Measurements from ENCODE around the gene KLF1. TPM values are rescaled to one million over a fixed set of nuclear protein-coding genes. Genes with fewer than 3 reads are reported as not detected.

KLF1 gene
- total RNA-seq, 1 donor from 2014 or later = not detected

GRCh38 chr19:12834566-12834943 is 52.4 kb downstream of the KLF1 start, which contains the start of gene RTBDN:
RTBDN (minus strand) TSS chr19:12834579; CDS start chr19:12829979, 4,600 bp downstream.
- Histone ChIP-seq H3K4me1 (peaks cover 31% of the 10 kb centered on the region), H3K27ac (replicated peaks) (no peak within 1 kb of the TSS), H3K9me3 (replicated peaks) (no peaks in the 10 kb centered on the region), H3K27me3 (ENCODE audit: low read depth) (peaks cover 100% of the 10 kb centered on the region), H3K36me3 (no peaks in the 10 kb centered on the region), H3K4me3 (peak within 1 kb of the TSS; percentile 57)
- DNase-seq = no peak
- intact Hi-C loops (cut with micrococcal nuclease) = no loop called here
- TF ChIP-seq, protein P1, sequence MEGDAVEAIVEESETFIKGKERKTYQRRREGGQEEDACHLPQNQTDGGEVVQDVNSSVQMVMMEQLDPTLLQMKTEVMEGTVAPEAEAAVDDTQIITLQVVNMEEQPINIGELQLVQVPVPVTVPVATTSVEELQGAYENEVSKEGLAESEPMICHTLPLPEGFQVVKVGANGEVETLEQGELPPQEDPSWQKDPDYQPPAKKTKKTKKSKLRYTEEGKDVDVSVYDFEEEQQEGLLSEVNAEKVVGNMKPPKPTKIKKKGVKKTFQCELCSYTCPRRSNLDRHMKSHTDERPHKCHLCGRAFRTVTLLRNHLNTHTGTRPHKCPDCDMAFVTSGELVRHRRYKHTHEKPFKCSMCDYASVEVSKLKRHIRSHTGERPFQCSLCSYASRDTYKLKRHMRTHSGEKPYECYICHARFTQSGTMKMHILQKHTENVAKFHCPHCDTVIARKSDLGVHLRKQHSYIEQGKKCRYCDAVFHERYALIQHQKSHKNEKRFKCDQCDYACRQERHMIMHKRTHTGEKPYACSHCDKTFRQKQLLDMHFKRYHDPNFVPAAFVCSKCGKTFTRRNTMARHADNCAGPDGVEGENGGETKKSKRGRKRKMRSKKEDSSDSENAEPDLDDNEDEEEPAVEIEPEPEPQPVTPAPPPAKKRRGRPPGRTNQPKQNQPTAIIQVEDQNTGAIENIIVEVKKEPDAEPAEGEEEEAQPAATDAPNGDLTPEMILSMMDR (IDR thresholded peaks at IDR 0.05; ENCODE audit: borderline replicate concordance) = no peak

Small RNA genes within 50 kb of the gene (microRNA-seq; reads per million reads assigned to microRNA genes)
- gene MIR5695 (not detected), gene MIR6794 (not detected)

Other genes with a start within 250 kb of the KLF1 start
- gene MAN2B1, start 220.5 kb downstream of the KLF1 start, total RNA-seq = 26.7 TPM
- gene WDR83, start 220.4 kb downstream of the KLF1 start, total RNA-seq = 8.4 TPM
- 50.8 TPM for gene DHPS, start 205.3 kb downstream of the KLF1 start, total RNA-seq
- gene GNG14, start 199.2 kb downstream of the KLF1 start, total RNA-seq = not detected
- 1.8 TPM for gene FBXW9, start 190.6 kb downstream of the KLF1 start, total RNA-seq
- 33.1 TPM for gene TNPO2, start 163.3 kb downstream of the KLF1 start, total RNA-seq
- gene TRIR, start 152.5 kb downstream of the KLF1 start, total RNA-seq = 122 TPM
- 65.1 TPM for gene GET3, start 149.7 kb downstream of the KLF1 start, total RNA-seq
- gene BEST2, start 135.4 kb downstream of the KLF1 start, total RNA-seq = not detected
- gene HOOK2, start 111.6 kb downstream of the KLF1 start, total RNA-seq = 66.3 TPM
- 26.7 TPM for gene JUNB, start 95.7 kb downstream of the KLF1 start, total RNA-seq
- gene PRDX2, start 85.4 kb downstream of the KLF1 start, total RNA-seq = 700 TPM
- 2.7 TPM for gene THSD8, start 85.1 kb downstream of the KLF1 start, total RNA-seq
- 2.5 TPM for gene RNASEH2A, start 80.6 kb downstream of the KLF1 start, total RNA-seq
- gene RTBDN, start 52.6 kb downstream of the KLF1 start, total RNA-seq = not detected
- not detected for gene MAST1, start 48.7 kb downstream of the KLF1 start, total RNA-seq
- 19.7 TPM for gene DNASE2, start 5.8 kb downstream of the KLF1 start, total RNA-seq
- gene GCDH, start 4.0 kb upstream of the KLF1 start, total RNA-seq = 41.8 TPM
- gene SYCE2, start 32.1 kb upstream of the KLF1 start, total RNA-seq = not detected
- 37.8 TPM for gene FARSA, start 46.5 kb upstream of the KLF1 start, total RNA-seq
- gene CALR, start 51.4 kb upstream of the KLF1 start, total RNA-seq = 365 TPM
- gene RAD23A, start 58.7 kb upstream of the KLF1 start, total RNA-seq = 150 TPM
- gene GADD45GIP1, start 70.0 kb upstream of the KLF1 start, total RNA-seq = 31.4 TPM
- 12.7 TPM for gene DAND5, start 82.4 kb upstream of the KLF1 start, total RNA-seq
- gene NFIX, start 108.3 kb upstream of the KLF1 start, total RNA-seq = 118 TPM
- gene LYL1, start 215.7 kb upstream of the KLF1 start, total RNA-seq = 6.3 TPM
- gene TRMT1, start 229.5 kb upstream of the KLF1 start, total RNA-seq = 19.6 TPM
- 35.4 TPM for gene NACC1, start 231.1 kb upstream of the KLF1 start, total RNA-seq

All from left ventricle myocardium inferior (tissue), 1 donor.